Endothelial cell of umbilical vein (primary cell): ENCODE data around the gene ARID1B. TPM values are rescaled to one million over a fixed set of nuclear protein-coding genes. Genes with fewer than 3 reads are reported as not detected.

ENCODE experiments used
- BruUV-seq: library from RNA; stranded (reverse); fragments of 400-500 nt; replicated peaks from 2 replicates; lab custom pipeline; 2021; lab: Mats Ljungman, UMichigan
- CTCF ChIA-PET: fragments of 300-600, 350-600 bp; sonication (Branson Sonifier 250); formaldehyde crosslinking; loops from one replicate; lab custom pipeline; 2021; ENCODE audit warnings: antibody characterized with exemption, inconsistent platforms; lab: Charles Lee
- POLR2A ChIA-PET: fragments of 300-600, 350-600 bp; sonication (Branson Sonifier 250); formaldehyde crosslinking; loops from one replicate; lab custom pipeline; 2021; ENCODE audit warnings: antibody characterized with exemption, inconsistent platforms; lab: Charles Lee
- DNase-seq: peaks from one replicate; pipeline ENCODE4 v3.0.0-alpha.2; 2011; ENCODE audit warnings: low read depth, low spot score
- FAIRE-seq: peaks from 2 replicates; lab custom pipeline; 2011; peaks lifted over from hg19 to GRCh38; lab: Jason Lieb, UNC
- H2AFZ ChIP-seq: 2 replicates; pipeline ENCODE4 v1.6.0; 2012; ENCODE audit warnings: low read depth, low read length, control low read depth, inconsistent platforms
- H3K27ac ChIP-seq: 2 replicates; pipeline ENCODE4 v1.5.1; 2011; ENCODE audit warnings: low read depth, mild to moderate bottlenecking, control low read depth, low read length, moderate library complexity; ENCODE audit not compliant: insufficient read depth
- H3K27me3 ChIP-seq, 2 experiments: 2 replicates each; pipeline versions ENCODE4 v1.6.0 to v1.6.1; 2011; ENCODE audit warnings: low read length in 2 of 2, mixed read lengths in 1 of 2; ENCODE audit not compliant: control insufficient read depth in 2 of 2, insufficient read depth in 2 of 2
- H3K36me3 ChIP-seq, 2 experiments: 2 replicates in 1 of 2; 3 replicates in 1 of 2; pipeline ENCODE4 v1.5.1; 2011; ENCODE audit warnings: low read length in 2 of 2, mild to moderate bottlenecking in 1 of 2, moderate library complexity in 1 of 2; ENCODE audit not compliant: control insufficient read depth in 2 of 2, insufficient read depth in 2 of 2; ENCODE audit errors: extremely low read depth in 1 of 2
- H3K4me1 ChIP-seq: 3 replicates; pipeline ENCODE4 v1.5.1; 2011; ENCODE audit warnings: mild to moderate bottlenecking, low read length; ENCODE audit not compliant: control insufficient read depth, insufficient read depth; ENCODE audit errors: extremely low read depth
- H3K4me2 ChIP-seq: 2 replicates; pipeline ENCODE4 v1.6.1; 2011; ENCODE audit warnings: low read length, control low read depth, mixed read lengths; ENCODE audit not compliant: insufficient read depth
- H3K4me3 ChIP-seq, 3 experiments: fragments of 200-600 bp in 1 of 3; sonication (generic), shearing (Covaris generic) in 1 of 3; replicated peaks in 1 of 3; 2 replicates each; pipeline ENCODE4 v1.5.1; 2011 to 2016; ENCODE audit warnings: control low read depth in 3 of 3, low read length in 3 of 3, mild to moderate bottlenecking in 2 of 3, inconsistent platforms in 1 of 3, low read depth in 1 of 3, moderate library complexity in 1 of 3; ENCODE audit not compliant: insufficient read depth in 1 of 3
- H3K79me2 ChIP-seq: 2 replicates; pipeline ENCODE4 v1.6.0; 2012; ENCODE audit warnings: low read length, inconsistent platforms; ENCODE audit not compliant: control insufficient read depth, insufficient read depth
- H3K9ac ChIP-seq: replicated peaks from 2 replicates; pipeline ENCODE3; 2011; ENCODE audit warnings: low read length, control low read depth; ENCODE audit not compliant: insufficient read depth; ENCODE audit errors: extremely low read depth
- H3K9me1 ChIP-seq: replicated peaks from 3 replicates; pipeline ENCODE4 v1.6.0; 2011; ENCODE audit warnings: mild to moderate bottlenecking, low read length; ENCODE audit not compliant: control insufficient read depth, insufficient read depth; ENCODE audit errors: extremely low read depth
- H3K9me3 ChIP-seq: replicated peaks from 2 replicates; pipeline ENCODE4 v1.5.1; 2012; ENCODE audit warnings: low read length, inconsistent platforms; ENCODE audit not compliant: control insufficient read depth, insufficient read depth
- H4K20me1 ChIP-seq: replicated peaks from 2 replicates; pipeline ENCODE3; 2011; ENCODE audit warnings: mild to moderate bottlenecking, low read length; ENCODE audit not compliant: control insufficient read depth, insufficient read depth; ENCODE audit errors: extremely low read depth
- EZH2 ChIP-seq: IDR thresholded peaks from 2 replicates; pipeline ENCODE4 v1.6.1; 2012; ENCODE audit warnings: borderline replicate concordance, low read depth, mild to moderate bottlenecking, moderate library complexity, low read length, inconsistent platforms; ENCODE audit not compliant: severe bottlenecking
- FOS ChIP-seq: IDR thresholded peaks from 2 replicates; pipeline ENCODE4 v1.6.1; 2011; ENCODE audit warnings: mild to moderate bottlenecking, low read length, moderate library complexity, borderline replicate concordance; ENCODE audit not compliant: insufficient read depth
- GATA2 ChIP-seq: IDR thresholded peaks from 2 replicates; pipeline ENCODE4 v1.7.0; 2011; ENCODE audit warnings: low read depth, mild to moderate bottlenecking, moderate library complexity, mixed read lengths, low read length; ENCODE audit not compliant: insufficient read length, insufficient read depth
- JUN ChIP-seq: IDR thresholded peaks from 2 replicates; pipeline ENCODE4 v1.6.1; 2011; ENCODE audit warnings: borderline replicate concordance, low read depth; ENCODE audit not compliant: insufficient read length, insufficient read depth
- MYC ChIP-seq: IDR thresholded peaks from one replicate; pipeline ENCODE4 v1.6.1; 2011; ENCODE audit warnings: mild to moderate bottlenecking, low read depth, low read length
- POLR2A ChIP-seq: IDR thresholded peaks from 2 replicates; pipeline ENCODE4 v1.6.1; 2012; ENCODE audit warnings: low read depth, mild to moderate bottlenecking, control low read depth, low read length
- POLR2AphosphoS5 ChIP-seq: IDR thresholded peaks from 2 replicates; pipeline ENCODE4 v1.6.1; 2012; ENCODE audit warnings: low read depth, mild to moderate bottlenecking, control low read depth, low read length, moderate library complexity; ENCODE audit not compliant: insufficient read depth
- dilution Hi-C: fragments of 300-500 bp; cut with MboI; formaldehyde crosslinking; loops from one replicate; pipeline ENCODE4 v1.15.0; 2019; ENCODE audit warnings: low sequenced_read_pairs; ENCODE audit not compliant: extremely low pct_ligation_motif_present
- intact Hi-C: fragments of 100-400 bp; cut with micrococcal nuclease; formaldehyde crosslinking; loops from one replicate; pipeline ENCODE4 v1.10.0; 2022
- polyA plus RNA-seq, 4 experiments: library from polyadenylated mRNA; depleted of rRNA in 3 of 4; stranded (reverse) in 3 of 4; unstranded in 1 of 4; fragments of >200 nt; gene quantifications; 2 replicates each; pipeline versions ENCODE4 v1.2.1 to v1.2.3, GENCODE V29; 2011 to 2012; ENCODE audit warnings: missing spikeins in 1 of 4
- total RNA-seq: library from RNA; stranded (reverse); gene quantifications from 2 replicates; pipeline ENCODE4 v1.2.3, GENCODE V29; 2021
- TF ChIP-seq, protein P1 (sequence below), 2 donors: IDR thresholded peaks; 1 replicate in 1 of 2; 2 replicates in 1 of 2; pipeline ENCODE4 v1.5.1; 2011; ENCODE audit warnings: low read length in 2 of 2, mild to moderate bottlenecking in 2 of 2, moderate library complexity in 2 of 2, control low read depth in 1 of 2, inconsistent platforms in 1 of 2, low read depth in 1 of 2; ENCODE audit not compliant: insufficient read depth in 1 of 2; ENCODE audit errors: extremely low read depth in 1 of 2
- TF ChIP-seq, protein P2 (sequence below): IDR thresholded peaks from 2 replicates; pipeline ENCODE4 v1.6.1; 2011; ENCODE audit not compliant: insufficient read depth, insufficient read length

Gene ARID1B
- total and polyA plus RNA-seq, 2 donors (not counting 3 experiments of a cell fraction or from before 2014, with no cell fraction given): 21.8 to 89.5 TPM

DNA sequence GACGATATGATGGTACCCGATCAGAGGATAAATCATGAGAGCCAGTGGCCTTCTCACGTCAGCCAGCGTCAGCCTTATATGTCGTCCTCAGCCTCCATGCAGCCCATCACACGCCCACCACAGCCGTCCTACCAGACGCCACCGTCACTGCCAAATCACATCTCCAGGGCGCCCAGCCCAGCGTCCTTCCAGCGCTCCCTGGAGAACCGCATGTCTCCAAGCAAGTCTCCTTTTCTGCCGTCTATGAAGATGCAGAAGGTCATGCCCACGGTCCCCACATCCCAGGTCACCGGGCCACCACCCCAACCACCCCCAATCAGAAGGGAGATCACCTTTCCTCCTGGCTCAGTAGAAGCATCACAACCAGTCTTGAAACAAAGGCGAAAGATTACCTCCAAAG is 423.9 kb downstream of the ARID1B start:
- H3K79me2 ChIP-seq: no peaks in the 10 kb centered on the region
- H3K4me1 ChIP-seq: no peaks in the 10 kb centered on the region
- no peak overlapping the region for H3K4me2 ChIP-seq
- H3K4me3 ChIP-seq: no peak overlapping the region
- CTCF ChIA-PET: no interaction called here
- DNase-seq (no peak), FAIRE-seq (no peak)
- H3K27me3 ChIP-seq: no peaks in the 10 kb centered on the region
- POLR2A ChIA-PET: no interaction called here
- H3K36me3 ChIP-seq: peaks cover 5 to 29% of the 10 kb centered on the region in 2 experiments
- BruUV-seq: no TSS peak
- H3K9me3 ChIP-seq: no peaks in the 10 kb centered on the region
- no peak for TF ChIP-seq FOS
- TF ChIP-seq MYC: no peak
- TF ChIP-seq POLR2AphosphoS5: no peak
- TF ChIP-seq EZH2: no peak
- TF ChIP-seq, protein P1, sequence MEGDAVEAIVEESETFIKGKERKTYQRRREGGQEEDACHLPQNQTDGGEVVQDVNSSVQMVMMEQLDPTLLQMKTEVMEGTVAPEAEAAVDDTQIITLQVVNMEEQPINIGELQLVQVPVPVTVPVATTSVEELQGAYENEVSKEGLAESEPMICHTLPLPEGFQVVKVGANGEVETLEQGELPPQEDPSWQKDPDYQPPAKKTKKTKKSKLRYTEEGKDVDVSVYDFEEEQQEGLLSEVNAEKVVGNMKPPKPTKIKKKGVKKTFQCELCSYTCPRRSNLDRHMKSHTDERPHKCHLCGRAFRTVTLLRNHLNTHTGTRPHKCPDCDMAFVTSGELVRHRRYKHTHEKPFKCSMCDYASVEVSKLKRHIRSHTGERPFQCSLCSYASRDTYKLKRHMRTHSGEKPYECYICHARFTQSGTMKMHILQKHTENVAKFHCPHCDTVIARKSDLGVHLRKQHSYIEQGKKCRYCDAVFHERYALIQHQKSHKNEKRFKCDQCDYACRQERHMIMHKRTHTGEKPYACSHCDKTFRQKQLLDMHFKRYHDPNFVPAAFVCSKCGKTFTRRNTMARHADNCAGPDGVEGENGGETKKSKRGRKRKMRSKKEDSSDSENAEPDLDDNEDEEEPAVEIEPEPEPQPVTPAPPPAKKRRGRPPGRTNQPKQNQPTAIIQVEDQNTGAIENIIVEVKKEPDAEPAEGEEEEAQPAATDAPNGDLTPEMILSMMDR (IDR thresholded peaks at IDR 0.05; ENCODE audit: extremely low read depth in 1 of 2, insufficient read depth in 1 of 2, low read depth in 1 of 2, low read length in 2 of 2): no peak
- TF ChIP-seq POLR2A: no peak
- no peak for TF ChIP-seq JUN
- TF ChIP-seq, protein P2, sequence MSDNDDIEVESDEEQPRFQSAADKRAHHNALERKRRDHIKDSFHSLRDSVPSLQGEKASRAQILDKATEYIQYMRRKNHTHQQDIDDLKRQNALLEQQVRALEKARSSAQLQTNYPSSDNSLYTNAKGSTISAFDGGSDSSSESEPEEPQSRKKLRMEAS: no peak
- no peak for TF ChIP-seq GATA2
- H4K20me1 ChIP-seq: no peaks in the 10 kb centered on the region
- no peak overlapping the region for H3K9ac ChIP-seq
- H3K27ac ChIP-seq: no peak overlapping the region
- H3K9me1 ChIP-seq: no peaks in the 10 kb centered on the region
- dilution Hi-C loops: no loop called here
- intact Hi-C loops: no loop called here
- H2AFZ ChIP-seq: no peak overlapping the region
